Measurements from ENCODE around the gene MTMR11. TPM values are rescaled to one million over a fixed set of nuclear protein-coding genes. Genes with fewer than 3 reads are reported as not detected.
"Not testable (repeated sequence)": the region's sequence is repeated elsewhere in the genome, so short reads cannot be mapped to it uniquely, and the experiment has no call there.

The MTMR11 gene
- total and polyA plus RNA-seq, 3 donors from 2014 or later, result 20.5 to 50.4 (median 39.8) TPM

- WGBS, 2 donors, result 92 to 96% methylated on average over 4 of the region's 4 CpGs
- no peak for DNase-seq
- Histone ChIP-seq H3K36me3 (ENCODE audit: low read depth, missing control alignments) (no peaks in the 10 kb centered on the region), H3K27me3 (no peaks in the 10 kb centered on the region), H3K4me3 (no peak overlapping the region), H3K9me3 (no peaks in the 10 kb centered on the region), H3K27ac (no peak overlapping the region), H3K4me1 (peaks cover 6% of the 10 kb centered on the region)
- intact Hi-C loops (cut with DNase I; ENCODE audit: low total_unique reads), result no loop called here
- TF ChIP-seq POLR2A (IDR thresholded peaks at IDR 0.05) (no peak), CTCF (IDR thresholded peaks at IDR 0.05) (no peak)
These were observed 40.1 kb downstream of the MTMR11 start for GRCh38 chr1:149896575-149896974.

- Histone ChIP-seq H3K36me3 (ENCODE audit: low read depth, missing control alignments) (no peaks in the 10 kb centered on the region), H3K27ac (peak overlapping the region; percentile 97 to 100), H3K9me3 (no peaks in the 10 kb centered on the region), H3K4me3 (peak overlapping the region; percentile 69 to 86), H3K4me1 (peaks cover 5% of the 10 kb centered on the region), H3K27me3 (no peaks in the 10 kb centered on the region)
- DNase-seq, result peak; percentile 52
- 5 to 9% methylated on average over 6 of the region's 6 CpGs for WGBS, 2 donors
- TF ChIP-seq POLR2A (IDR thresholded peaks at IDR 0.05) (no peak), CTCF (IDR thresholded peaks at IDR 0.05) (no peak)
- intact Hi-C loops (cut with DNase I; ENCODE audit: low total_unique reads), result no loop called here
These were observed 47.7 kb downstream of the MTMR11 start for GRCh38 chr1:149888999-149889289.

DNA sequence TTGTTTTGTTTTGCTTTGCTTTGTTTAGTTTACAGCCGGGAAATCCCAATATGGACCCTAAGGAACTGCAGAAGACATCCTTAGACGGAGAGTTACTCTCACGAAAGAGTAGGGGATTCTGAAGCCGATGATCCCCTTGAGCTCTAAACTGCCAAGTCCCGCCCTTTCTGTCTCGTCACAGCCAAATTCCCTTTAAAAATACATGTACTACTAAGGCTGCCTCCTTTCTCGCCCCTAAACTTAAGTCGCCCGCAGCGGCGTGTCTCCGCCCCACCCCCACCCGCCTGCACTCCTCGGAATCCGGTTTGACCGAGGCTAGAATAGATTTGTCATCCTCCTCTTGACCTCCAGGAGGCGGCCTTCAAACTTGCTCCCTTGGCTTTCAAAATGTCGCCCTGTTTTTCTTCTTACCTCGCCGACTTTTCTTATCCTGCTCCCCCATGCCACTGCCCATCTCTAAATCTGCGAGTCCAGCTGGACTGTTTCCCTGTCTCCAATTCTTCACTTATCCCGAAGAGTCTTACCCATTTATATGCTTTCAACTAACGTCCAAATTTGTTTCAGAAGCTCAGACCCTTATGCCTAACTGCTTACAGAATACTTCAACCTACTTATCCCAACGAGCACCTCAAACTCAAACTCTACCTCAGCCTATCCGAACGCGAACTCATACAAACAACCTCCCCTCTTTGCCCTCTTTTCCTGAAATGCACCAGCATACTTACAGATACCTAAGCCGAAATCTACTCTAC lies 48.3 kb downstream of the MTMR11 start:
- no peaks in the 10 kb centered on the region for H3K27me3 ChIP-seq
- intact Hi-C loops (cut with DNase I; ENCODE audit: low total_unique reads), result no loop called here
- H3K36me3 ChIP-seq (ENCODE audit: low read depth, missing control alignments), result no peaks in the 10 kb centered on the region
- no peaks in the 10 kb centered on the region for H3K9me3 ChIP-seq
- 1% methylated on average over 28 of the region's 28 CpGs for WGBS, 2 donors
- TF ChIP-seq CTCF (IDR thresholded peaks at IDR 0.05) (peak; percentile 20 to 54 (median 46)), POLR2A (IDR thresholded peaks at IDR 0.05) (peak; percentile 92)
- peak; percentile 85 for DNase-seq
- H3K4me3 ChIP-seq, result peak overlapping the region; percentile 69 to 86
- H3K27ac ChIP-seq, result peak overlapping the region; percentile 97 to 100
- H3K4me1 ChIP-seq, result peaks cover 5% of the 10 kb centered on the region

DNA sequence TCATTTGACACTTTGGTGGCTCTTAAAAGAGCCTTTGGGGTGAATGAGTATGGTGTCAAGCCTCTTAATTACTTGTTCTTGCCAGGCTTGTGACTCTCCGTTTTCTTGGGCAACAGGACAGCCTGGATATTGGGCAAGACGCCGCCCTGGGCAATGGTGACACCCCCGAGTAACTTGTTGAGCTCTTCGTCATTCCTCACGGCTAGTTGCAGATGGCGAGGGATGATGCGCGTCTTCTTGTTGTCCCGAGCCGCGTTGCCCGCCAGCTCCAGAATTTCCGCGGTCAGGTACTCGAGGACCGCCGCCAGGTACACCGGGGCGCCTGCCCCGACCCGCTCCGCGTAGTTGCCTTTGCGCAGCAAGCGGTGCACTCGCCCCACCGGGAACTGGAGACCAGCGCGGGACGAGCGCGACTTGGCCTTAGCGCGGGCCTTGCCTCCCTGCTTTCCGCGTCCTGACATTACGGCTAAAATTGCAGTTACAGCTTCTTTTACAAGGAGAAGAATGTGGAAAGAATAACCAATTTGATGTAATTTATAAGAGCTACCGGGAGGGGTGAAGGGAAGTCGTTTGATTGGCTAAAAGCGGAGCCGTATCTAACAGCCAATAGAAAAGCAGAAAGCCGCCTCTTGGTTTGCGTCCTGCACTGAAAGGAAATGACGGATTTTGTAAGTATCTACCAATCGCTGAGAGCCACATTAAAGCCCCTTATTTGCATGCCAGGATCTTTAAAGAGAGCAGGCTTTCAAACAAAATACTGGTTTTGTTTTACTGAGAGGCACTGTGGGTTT lies 49.0 kb downstream of the MTMR11 start:
- WGBS, 2 donors, result 0% methylated on average over 44 to 46 of the region's 46 CpGs
- H3K27me3 ChIP-seq, result no peaks in the 10 kb centered on the region
- TF ChIP-seq POLR2A (IDR thresholded peaks at IDR 0.05), result peak; percentile 36
- TF ChIP-seq CTCF (IDR thresholded peaks at IDR 0.05), result peak in 1 of 3 experiments; percentile 3
- H3K4me1 ChIP-seq, result peaks cover 5% of the 10 kb centered on the region
- intact Hi-C loops (cut with DNase I; ENCODE audit: low total_unique reads), result no loop called here
- no peaks in the 10 kb centered on the region for H3K9me3 ChIP-seq
- H3K36me3 ChIP-seq (ENCODE audit: low read depth, missing control alignments), result no peaks in the 10 kb centered on the region
- H3K27ac ChIP-seq, result peak overlapping the region; percentile 97 to 100
- H3K4me3 ChIP-seq, result peak overlapping the region; percentile 69 to 86
- DNase-seq, result peak; percentile 96

- H3K36me3 ChIP-seq (ENCODE audit: low read depth, missing control alignments); H3K4me1 ChIP-seq; intact Hi-C loops (cut with DNase I; ENCODE audit: low total_unique reads); DNase-seq; H3K9me3 ChIP-seq; H3K27me3 ChIP-seq: not testable (repeated sequence)
- Histone ChIP-seq H3K4me3 (peak overlapping the region; percentile 69 to 86), H3K27ac (peak overlapping the region; percentile 97 to 100)
- WGBS, 2 donors, result 0% methylated on average over 10 to 13 of the region's 13 CpGs
These were observed 49.6 kb downstream of the MTMR11 start for GRCh38 chr1:149887196-149887455.
